Fibroblast of lung (primary cell): ENCODE results near the gene PITX3.

Experiments
- EZH2 ChIP-seq: IDR thresholded peaks from 2 replicates; pipeline ENCODE4 v1.5.1; 2012; ENCODE audit warnings: low read length, control low read depth, mild to moderate bottlenecking; ENCODE audit errors: missing control alignments
- TF ChIP-seq, protein P1 (sequence below), 2 donors: IDR thresholded peaks in 1 of 2; conservative IDR thresholded peaks in 1 of 2; 1 replicate in 1 of 2; 2 replicates in 1 of 2; pipeline ENCODE4 v1.5.1; 2011 to 2012; ENCODE audit warnings: low read length in 2 of 2, control low read depth in 1 of 2, inconsistent platforms in 1 of 2, low read depth in 1 of 2, mild to moderate bottlenecking in 1 of 2

GRCh38 chr10:102229810-102230263 is 11.5 kb downstream of the PITX3 start:
- TF ChIP-seq, protein P1, sequence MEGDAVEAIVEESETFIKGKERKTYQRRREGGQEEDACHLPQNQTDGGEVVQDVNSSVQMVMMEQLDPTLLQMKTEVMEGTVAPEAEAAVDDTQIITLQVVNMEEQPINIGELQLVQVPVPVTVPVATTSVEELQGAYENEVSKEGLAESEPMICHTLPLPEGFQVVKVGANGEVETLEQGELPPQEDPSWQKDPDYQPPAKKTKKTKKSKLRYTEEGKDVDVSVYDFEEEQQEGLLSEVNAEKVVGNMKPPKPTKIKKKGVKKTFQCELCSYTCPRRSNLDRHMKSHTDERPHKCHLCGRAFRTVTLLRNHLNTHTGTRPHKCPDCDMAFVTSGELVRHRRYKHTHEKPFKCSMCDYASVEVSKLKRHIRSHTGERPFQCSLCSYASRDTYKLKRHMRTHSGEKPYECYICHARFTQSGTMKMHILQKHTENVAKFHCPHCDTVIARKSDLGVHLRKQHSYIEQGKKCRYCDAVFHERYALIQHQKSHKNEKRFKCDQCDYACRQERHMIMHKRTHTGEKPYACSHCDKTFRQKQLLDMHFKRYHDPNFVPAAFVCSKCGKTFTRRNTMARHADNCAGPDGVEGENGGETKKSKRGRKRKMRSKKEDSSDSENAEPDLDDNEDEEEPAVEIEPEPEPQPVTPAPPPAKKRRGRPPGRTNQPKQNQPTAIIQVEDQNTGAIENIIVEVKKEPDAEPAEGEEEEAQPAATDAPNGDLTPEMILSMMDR (conservative IDR thresholded peaks at IDR 0.05 in 1 of 2, IDR thresholded peaks at IDR 0.05 in 1 of 2; ENCODE audit: low read depth in 1 of 2, low read length in 2 of 2): peak; percentile 97 to 99
- TF ChIP-seq EZH2: peak; percentile 1
